Heart right ventricle (tissue), 16 donors: ENCODE measurements around the gene CHCHD3. TPM values are rescaled to one million over a fixed set of nuclear protein-coding genes. Genes with fewer than 3 reads are reported as not detected.

Experiments used
- ATAC-seq, 8 donors: fragments of 200-7000 bp; cut with Tn5 transposase; one replicate each; pipeline ENCODE4 v1.9.1; 2020; ENCODE audit warnings: mild to moderate bottlenecking in 8 of 8, moderate library complexity in 8 of 8, moderate number of reproducible peaks in 1 of 8
- DNase-seq, 2 donors: peaks; one replicate each; pipeline ENCODE4 v3.0.0-alpha.2; 2020
- H3K27ac ChIP-seq, 10 donors: fragments of 200-600 bp; sonication (generic) in 2 of 10; one replicate each; pipeline versions ENCODE4 v1.5.0 to v1.8.0; 2020 to 2022; ENCODE audit warnings: mild to moderate bottlenecking in 3 of 10
- H3K27me3 ChIP-seq, 7 donors: fragments of 200-600 bp; one replicate each; pipeline ENCODE4 v1.8.0; 2021 to 2022; ENCODE audit warnings: mild to moderate bottlenecking in 2 of 7
- H3K36me3 ChIP-seq, 9 donors: fragments of 200-600 bp; sonication (generic) in 1 of 9; one replicate each; pipeline versions ENCODE4 v1.5.0 to v1.8.0; 2020 to 2022; ENCODE audit warnings: mild to moderate bottlenecking in 2 of 9
- H3K4me1 ChIP-seq, 9 donors: fragments of 200-600 bp; sonication (generic) in 1 of 9; one replicate each; pipeline versions ENCODE4 v1.5.0 to v1.8.0; 2020 to 2022; ENCODE audit warnings: mild to moderate bottlenecking in 4 of 9
- H3K4me3 ChIP-seq, 10 donors: fragments of 200-600 bp; sonication (generic) in 2 of 10; one replicate each; pipeline versions ENCODE4 v1.5.0 to v1.8.0; 2020 to 2022; ENCODE audit warnings: mild to moderate bottlenecking in 7 of 10, moderate library complexity in 2 of 10
- H3K9me3 ChIP-seq, 11 donors: fragments of 200-600 bp in 10 of 11; sonication (generic) in 2 of 11; one replicate each; pipeline versions ENCODE4 v1.5.0 to v1.8.0; 2013 to 2022; ENCODE audit warnings: mild to moderate bottlenecking in 2 of 11, control low read depth in 1 of 11, moderate library complexity in 1 of 11
- CTCF ChIP-seq, 9 donors: fragments of 200-600 bp; sonication (generic) in 2 of 9; IDR thresholded peaks; one replicate each; pipeline versions ENCODE4 v1.5.0 to v1.8.0; 2021 to 2022; ENCODE audit warnings: antibody characterized with exemption in 9 of 9, mild to moderate bottlenecking in 5 of 9, moderate library complexity in 1 of 9
- WGBS, 2 donors: extraction: QIAGEN DNeasy Blood & Tissue Kit; methylation state at CpG; one replicate each; pipeline ENCODE4 v1.1.7; 2013; ENCODE audit warnings: inconsistent platforms in 1 of 2; 5-methylcytosine and 5-hydroxymethylcytosine counted together
- intact Hi-C, 10 donors: fragments of 100-400 bp; cut with DNase I; formaldehyde crosslinking; loops; one replicate each; pipeline versions ENCODE4 v1.11.1 to v1.14.2; 2022
- polyA plus RNA-seq, 2 donors: library from polyadenylated mRNA; stranded (reverse); fragments of 200-250 nt; gene quantifications; one replicate each; pipeline ENCODE4 v1.2.3, GENCODE V29; 2013
- total RNA-seq, 10 donors: library from RNA; stranded (reverse); fragmentation: NEBNext Ultra II Directional in 3 of 10; extraction: Animal tissue kit (Norgen Biotek cat#: 25700) in 3 of 10; gene quantifications; one replicate each; pipeline versions ENCODE4 v1.2.1 to v1.2.4, GENCODE V29; 2021 to 2023
- donor health status: Arrhythmogenic right ventricular cardiomyopathy.
- donor health status: ischemic (EF 13 %, LVEDD 7.1; RV severe dilation, severe dysfunction).
- donor health status: healthy with polysubstance abuse.
- donor health status: DM: no; HTN: yes; CAD: no.
- donor health status: DM: no; HTN: no; CAD: no.
- donor health status: ischemic (EF 25% LVEDD 6.9; RV normal size, moderate dysfunction).
- donor health status: ischemic (EF 25% LVEDD 5.7; RV mildly dilated, moderate dysfunction).
- donor health status: healthy.
- donor health status: DM: yes; HTN: yes; CAD: no.
- donor health status: Ischemic cardiomyopathy.
- donor health status: ischemic (EF 35%, LVEDD 5.7; RV mildly dilated, moderate dysfunction).
- donor health status: nonischemic (EF 11% LVEDD 7.7; RV severe dilation, severe dysfunction).
- donor health status: DM: yes; HTN: yes; CAD: no.
- donor health status: PGD.
- donor health status: ischemic (EF 29% LVEDD 5.4; RV normal size, mild dysfunction).
- donor health status: nonischemic (EF 23%, LVEDD 6.1; RV moderate dilation, normal function).

The CHCHD3 gene
- total and polyA plus RNA-seq, 12 donors, result 42.6 to 215 (median 185) TPM

GRCh38 chr7:133020496-133020895, 61.4 kb downstream of the CHCHD3 start:
- intact Hi-C loops, result no loop called here
- H3K27me3 ChIP-seq, result no peaks in the 10 kb centered on the region
- WGBS, 2 donors, result 78 to 81% methylated on average over 6 of the region's 6 CpGs
- DNase-seq (no peak), ATAC-seq (no peak)
- H3K4me1 ChIP-seq, result peaks cover 0 to 41% (median 19%) of the 10 kb centered on the region in 9 donors
- H3K36me3 ChIP-seq, result peaks cover 0 to 11% (median 0%) of the 10 kb centered on the region in 9 donors
- H3K27ac ChIP-seq, result no peak overlapping the region
- no peak for TF ChIP-seq CTCF (IDR thresholded peaks at IDR 0.05)
- H3K9me3 ChIP-seq, result no peaks in the 10 kb centered on the region
- H3K4me3 ChIP-seq, result no peak overlapping the region

- intact Hi-C loops, result no loop called here
- peaks cover 0 to 11% (median 0%) of the 10 kb centered on the region in 9 donors for H3K36me3 ChIP-seq
- DNase-seq (no peak), ATAC-seq (no peak)
- H3K4me1 ChIP-seq, result peaks cover 0 to 36% (median 12%) of the 10 kb centered on the region in 9 donors
- WGBS, 2 donors, result 96% methylated on average over 2 of the region's 2 CpGs
- H3K27me3 ChIP-seq, result no peaks in the 10 kb centered on the region
- H3K9me3 ChIP-seq, result no peaks in the 10 kb centered on the region
- no peak overlapping the region for H3K4me3 ChIP-seq
- no peak overlapping the region for H3K27ac ChIP-seq
- no peak for TF ChIP-seq CTCF (IDR thresholded peaks at IDR 0.05)
Measured at GRCh38 chr7:133019590-133019989, 62.3 kb downstream of the CHCHD3 start.

GRCh38 chr7:133016604-133017003, 65.3 kb downstream of the CHCHD3 start:
- 67 to 81% methylated on average over 4 of the region's 4 CpGs for WGBS, 2 donors
- no peak overlapping the region for H3K4me3 ChIP-seq
- H3K9me3 ChIP-seq, result no peaks in the 10 kb centered on the region
- intact Hi-C loops, result no loop called here
- no peak overlapping the region for H3K27ac ChIP-seq
- peaks cover 0 to 2% (median 0%) of the 10 kb centered on the region in 9 donors for H3K36me3 ChIP-seq
- TF ChIP-seq CTCF (IDR thresholded peaks at IDR 0.05), result no peak
- peaks cover 0 to 19% (median 0%) of the 10 kb centered on the region in 9 donors for H3K4me1 ChIP-seq
- H3K27me3 ChIP-seq, result no peaks in the 10 kb centered on the region
- ATAC-seq (peak in 1 of 8 donors; percentile 39), DNase-seq (no peak)

- no peak overlapping the region for H3K27ac ChIP-seq
- no peaks in the 10 kb centered on the region for H3K9me3 ChIP-seq
- no peaks in the 10 kb centered on the region for H3K36me3 ChIP-seq
- no peaks in the 10 kb centered on the region for H3K27me3 ChIP-seq
- H3K4me3 ChIP-seq, result no peak overlapping the region
- intact Hi-C loops, result no loop called here
- DNase-seq (no peak), ATAC-seq (no peak)
- TF ChIP-seq CTCF (IDR thresholded peaks at IDR 0.05), result no peak
- H3K4me1 ChIP-seq, result peaks cover 0 to 19% (median under 1%) of the 10 kb centered on the region in 9 donors
Measured at GRCh38 chr7:133015888-133016287, 66.0 kb downstream of the CHCHD3 start.
